ENCODE measurements around the gene RHOG.
A peak's percentile ranks its signal among the peaks of the same experiment; 100 is the strongest.

The RHOG gene

DNA sequence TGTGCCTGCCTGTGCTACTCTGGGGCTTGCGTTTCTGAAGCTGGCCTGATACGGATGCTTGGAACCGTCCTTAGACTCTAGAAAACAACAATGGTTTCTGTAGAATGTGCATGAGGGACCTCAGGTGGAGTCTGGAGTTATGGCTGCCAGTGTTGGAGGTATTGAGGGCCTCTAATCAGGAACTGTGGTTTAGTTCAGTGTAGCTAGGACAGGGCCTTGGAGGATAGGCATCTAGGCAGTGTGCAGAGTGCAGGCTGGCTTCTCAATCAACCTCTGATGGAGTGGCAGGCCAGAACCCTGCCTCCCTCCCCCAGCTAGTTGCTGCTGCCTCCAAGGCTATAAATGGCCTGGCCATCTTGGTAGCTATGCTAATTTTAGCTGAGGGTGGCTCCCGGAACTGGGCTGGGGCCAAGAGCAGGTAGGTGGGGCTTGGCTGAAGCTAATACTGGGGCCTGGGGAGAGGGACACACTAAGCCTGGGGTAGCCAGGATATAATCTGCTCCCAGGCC lies 18.7 kb upstream of the RHOG start:
- H3K4me3 ChIP-seq (ENCODE audit: low read depth, low read length), result no peak overlapping the region

DNA sequence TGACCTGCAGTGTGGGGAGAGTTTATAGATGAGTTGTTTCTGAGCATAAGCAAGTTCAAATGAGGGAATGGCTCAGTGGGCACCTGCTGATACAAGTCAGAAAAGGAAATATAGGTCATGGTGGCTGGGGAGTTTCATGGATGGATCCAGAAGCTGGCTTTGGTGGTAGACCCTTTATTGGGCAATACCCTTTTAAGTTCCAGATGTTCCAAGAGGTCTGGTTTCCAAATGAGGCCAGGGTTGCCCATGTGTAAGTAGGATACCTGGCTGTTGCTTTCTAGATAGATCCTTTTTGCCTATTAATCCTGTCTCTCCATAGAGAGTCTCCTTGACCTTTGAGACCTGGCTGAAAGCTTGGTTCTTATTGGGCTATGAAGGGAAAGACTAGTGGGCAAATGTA lies 16.9 kb upstream of the RHOG start:
- TF ChIP-seq, protein P1, sequence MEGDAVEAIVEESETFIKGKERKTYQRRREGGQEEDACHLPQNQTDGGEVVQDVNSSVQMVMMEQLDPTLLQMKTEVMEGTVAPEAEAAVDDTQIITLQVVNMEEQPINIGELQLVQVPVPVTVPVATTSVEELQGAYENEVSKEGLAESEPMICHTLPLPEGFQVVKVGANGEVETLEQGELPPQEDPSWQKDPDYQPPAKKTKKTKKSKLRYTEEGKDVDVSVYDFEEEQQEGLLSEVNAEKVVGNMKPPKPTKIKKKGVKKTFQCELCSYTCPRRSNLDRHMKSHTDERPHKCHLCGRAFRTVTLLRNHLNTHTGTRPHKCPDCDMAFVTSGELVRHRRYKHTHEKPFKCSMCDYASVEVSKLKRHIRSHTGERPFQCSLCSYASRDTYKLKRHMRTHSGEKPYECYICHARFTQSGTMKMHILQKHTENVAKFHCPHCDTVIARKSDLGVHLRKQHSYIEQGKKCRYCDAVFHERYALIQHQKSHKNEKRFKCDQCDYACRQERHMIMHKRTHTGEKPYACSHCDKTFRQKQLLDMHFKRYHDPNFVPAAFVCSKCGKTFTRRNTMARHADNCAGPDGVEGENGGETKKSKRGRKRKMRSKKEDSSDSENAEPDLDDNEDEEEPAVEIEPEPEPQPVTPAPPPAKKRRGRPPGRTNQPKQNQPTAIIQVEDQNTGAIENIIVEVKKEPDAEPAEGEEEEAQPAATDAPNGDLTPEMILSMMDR (IDR thresholded peaks at IDR 0.05; ENCODE audit: low read depth, low read length), result no peak
- no peak overlapping the region for H3K4me3 ChIP-seq (ENCODE audit: low read depth, low read length)

More for the DNA sequence above, 18.7 kb upstream of the RHOG start:
- TF ChIP-seq, protein P1 (IDR thresholded peaks at IDR 0.05; ENCODE audit: low read depth, low read length), result no peak

- TF ChIP-seq, protein P1 (IDR thresholded peaks at IDR 0.05; ENCODE audit: low read depth, low read length), result no peak
Measured at GRCh38 chr11:3856856-3857553, 16.2 kb upstream of the RHOG start.

DNA sequence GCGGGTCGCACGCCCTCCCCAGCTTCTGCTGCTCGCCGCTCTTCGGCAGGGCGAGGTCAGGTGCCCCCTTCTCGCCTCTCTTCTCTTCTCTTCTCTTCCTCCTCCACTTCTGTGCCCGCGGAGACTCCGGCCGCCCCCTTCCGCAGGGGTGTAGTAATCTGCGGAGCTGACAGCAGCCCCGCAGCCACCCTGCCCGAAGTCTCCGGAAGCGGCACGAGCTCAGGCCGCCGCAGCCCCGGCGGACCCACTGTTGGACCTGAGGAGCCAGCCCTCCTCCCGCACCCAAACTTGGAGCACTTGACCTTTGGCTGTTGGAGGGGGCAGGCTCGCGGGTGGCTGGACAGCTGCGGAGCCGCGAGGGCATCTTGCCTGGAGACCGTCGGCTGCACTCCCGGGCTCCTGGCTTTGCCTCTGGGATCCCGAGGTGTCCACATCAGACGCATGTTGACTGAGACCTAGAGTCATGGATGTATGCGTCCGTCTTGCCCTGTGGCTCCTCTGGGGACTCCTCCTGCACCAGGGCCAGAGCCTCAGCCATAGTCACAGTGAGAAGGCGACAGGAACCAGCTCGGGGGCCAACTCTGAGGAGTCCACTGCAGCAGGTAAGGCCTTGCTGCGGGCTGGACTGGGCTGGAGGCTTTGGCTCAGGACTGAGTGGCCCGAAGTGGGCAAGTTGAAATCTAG lies 15.2 kb upstream of the RHOG start:
- peak overlapping the region; percentile 88 for H3K4me3 ChIP-seq (ENCODE audit: low read depth, low read length)
- TF ChIP-seq, protein P1 (IDR thresholded peaks at IDR 0.05; ENCODE audit: low read depth, low read length), result no peak

More at GRCh38 chr11:3856856-3857553, 16.2 kb upstream of the RHOG start:
- H3K4me3 ChIP-seq (ENCODE audit: low read depth, low read length), result peak overlapping the region; percentile 88

DNA sequence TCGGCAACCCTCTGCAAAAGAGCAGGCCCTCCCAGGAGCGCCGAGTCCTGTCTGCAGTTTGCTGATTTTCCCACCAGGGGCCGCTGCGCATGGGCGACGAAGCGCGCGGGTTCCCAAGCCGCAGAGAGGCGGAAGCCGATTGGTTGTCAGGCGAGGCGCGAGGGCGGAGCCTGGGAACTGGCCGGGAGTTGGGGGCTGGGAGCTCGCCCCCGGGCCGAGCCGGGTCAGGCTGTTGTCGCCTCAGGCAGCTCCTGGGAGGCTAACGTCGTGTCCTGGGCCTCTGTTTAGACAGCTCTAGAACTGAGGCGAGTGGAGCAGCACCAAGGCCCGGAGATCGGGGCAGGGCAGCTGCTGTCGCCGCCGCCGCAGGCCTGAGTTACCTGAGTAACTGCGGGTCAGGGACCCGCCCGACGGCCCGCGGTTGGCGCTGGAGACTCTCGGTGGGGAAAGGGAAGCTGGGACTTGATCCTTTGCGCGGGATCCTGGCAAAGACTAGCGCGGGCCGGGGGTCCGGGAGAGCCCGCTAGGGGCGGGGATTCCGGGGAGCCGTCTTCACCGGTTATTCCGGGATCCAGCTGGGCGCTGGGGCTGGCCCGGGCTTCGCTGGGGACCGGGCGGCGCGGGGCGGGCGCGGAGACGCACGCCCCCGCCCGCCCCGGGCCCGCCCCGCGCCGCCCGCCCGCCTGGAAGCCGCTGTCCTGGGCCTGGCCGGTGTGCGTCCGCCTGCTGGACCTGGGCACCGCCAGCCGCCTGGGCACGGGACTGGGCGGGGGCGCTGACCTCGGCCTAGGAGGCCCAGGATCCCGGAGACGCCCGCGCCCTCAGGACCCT lies 14.4 kb upstream of the RHOG start, which contains the start of gene STIM1:
Gene STIM1 (plus strand): TSS at position 688 of the 831 bp plus-strand sequence. CDS start 607 bp downstream, outside the sequence.
- TF ChIP-seq, protein P1 (IDR thresholded peaks at IDR 0.05; ENCODE audit: low read depth, low read length), result peak; percentile 84
- peak within 1 kb of the TSS; percentile 88 for H3K4me3 ChIP-seq (ENCODE audit: low read depth, low read length)

GRCh38 chr11:3854660-3854976 lies 13.9 kb upstream of the RHOG start:
- TF ChIP-seq, protein P1 (IDR thresholded peaks at IDR 0.05; ENCODE audit: low read depth, low read length), result no peak
- H3K4me3 ChIP-seq (ENCODE audit: low read depth, low read length), result peak overlapping the region; percentile 88; the same call in 1 of the 2 replicates
